GM19452 (cell line): Measurements from ENCODE around the gene ACADSB.

Source experiments
- ATAC-seq: cut with Tn5 transposase; IDR thresholded peaks from one replicate; pipeline ENCODE4 v1.9.1; 2021; ENCODE audit not compliant: unreplicated experiment

Gene ACADSB

DNA sequence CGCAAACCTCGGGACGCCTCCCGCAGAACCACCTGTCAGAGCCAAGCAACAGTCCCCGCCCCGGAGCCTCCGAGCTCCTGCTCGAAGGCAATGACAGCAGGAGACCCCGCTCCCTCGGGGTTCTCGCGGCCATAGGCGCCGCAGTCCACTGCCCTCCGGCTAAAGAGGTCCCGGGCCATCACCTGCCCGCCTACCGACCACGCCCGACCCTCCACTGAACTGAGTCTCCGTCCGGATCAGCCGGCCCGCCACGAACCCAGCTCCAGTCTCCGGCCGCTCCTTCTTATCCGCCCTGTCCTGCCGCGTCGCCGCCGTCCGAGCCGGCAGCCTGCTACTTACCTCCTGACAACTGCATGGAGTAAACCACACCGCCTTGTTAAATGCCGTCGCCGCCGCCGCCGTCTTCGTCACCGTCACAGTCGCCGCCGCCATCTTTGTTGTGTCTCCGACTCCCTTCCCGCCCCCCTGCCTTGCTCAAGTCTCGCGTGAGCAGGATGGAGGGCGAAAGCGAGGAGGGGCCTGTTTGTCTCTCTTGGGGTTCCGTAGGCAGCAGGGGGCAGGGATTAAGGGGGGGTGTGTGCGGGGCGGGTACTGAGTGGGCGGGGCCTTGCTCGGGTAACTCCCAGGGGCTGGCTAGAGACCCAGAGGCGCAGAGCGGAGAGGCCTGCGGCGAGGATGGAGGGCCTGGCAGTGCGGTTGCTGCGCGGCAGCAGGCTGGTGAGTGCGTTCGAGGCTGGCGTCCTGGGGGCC lies at the start of gene ACADSB, which contains the start of gene IKZF5:
ACADSB (plus strand) TSS at position 652 of the 750 bp plus-strand sequence; CDS start at position 676, 24 bp downstream.
IKZF5 (minus strand) TSS at position 441 of the 750 bp plus-strand sequence. CDS start 10,170 bp downstream, outside the sequence.
- ATAC-seq = peak; percentile 84

- ATAC-seq = no peak
Observed at GRCh38 chr10:122962405-122962804, 46.4 kb upstream of the ACADSB start.

DNA sequence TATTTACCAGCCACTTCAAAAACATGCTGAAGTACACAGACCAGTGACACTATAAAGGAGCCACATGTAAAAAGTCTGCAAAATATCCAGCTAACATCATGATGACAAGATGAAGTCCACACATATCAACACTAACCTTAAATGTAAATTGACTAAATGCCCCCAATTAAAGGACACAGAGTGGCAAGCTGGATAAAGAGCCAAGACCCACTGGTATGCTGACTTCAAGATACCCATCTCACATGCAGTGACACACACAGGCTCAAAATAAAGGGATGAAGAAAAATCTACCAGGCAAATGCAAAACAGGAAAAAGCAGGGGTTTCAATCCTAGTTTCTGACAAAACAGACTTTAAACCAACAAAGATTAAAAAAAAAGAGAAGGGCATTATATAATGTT lies 41.9 kb upstream of the ACADSB start:
- no peak for ATAC-seq

GRCh38 chr10:122968698-122969097 lies 40.1 kb upstream of the ACADSB start:
- no peak for ATAC-seq

DNA sequence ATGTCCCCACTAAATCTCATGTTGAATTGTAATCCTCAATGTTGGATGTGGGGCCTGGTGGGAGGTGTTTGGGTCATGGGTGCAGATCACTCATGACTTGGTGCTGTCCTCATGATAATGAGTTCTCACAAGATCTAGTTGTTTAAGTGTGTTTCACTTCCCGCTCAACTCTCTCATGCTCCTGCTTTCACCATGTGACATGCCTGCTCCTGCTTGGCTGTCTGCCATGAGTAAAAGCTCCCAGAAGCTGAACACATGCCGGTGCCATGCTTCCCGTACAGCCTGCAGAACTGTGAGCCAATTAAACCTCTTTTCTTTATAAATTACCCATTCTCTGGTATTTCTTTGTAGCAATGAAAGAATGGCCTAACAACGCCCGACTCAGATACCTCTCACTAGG lies 34.8 kb upstream of the ACADSB start:
- no peak for ATAC-seq

GRCh38 chr10:122974543-122975064 lies 34.2 kb upstream of the ACADSB start:
- ATAC-seq = no peak

DNA sequence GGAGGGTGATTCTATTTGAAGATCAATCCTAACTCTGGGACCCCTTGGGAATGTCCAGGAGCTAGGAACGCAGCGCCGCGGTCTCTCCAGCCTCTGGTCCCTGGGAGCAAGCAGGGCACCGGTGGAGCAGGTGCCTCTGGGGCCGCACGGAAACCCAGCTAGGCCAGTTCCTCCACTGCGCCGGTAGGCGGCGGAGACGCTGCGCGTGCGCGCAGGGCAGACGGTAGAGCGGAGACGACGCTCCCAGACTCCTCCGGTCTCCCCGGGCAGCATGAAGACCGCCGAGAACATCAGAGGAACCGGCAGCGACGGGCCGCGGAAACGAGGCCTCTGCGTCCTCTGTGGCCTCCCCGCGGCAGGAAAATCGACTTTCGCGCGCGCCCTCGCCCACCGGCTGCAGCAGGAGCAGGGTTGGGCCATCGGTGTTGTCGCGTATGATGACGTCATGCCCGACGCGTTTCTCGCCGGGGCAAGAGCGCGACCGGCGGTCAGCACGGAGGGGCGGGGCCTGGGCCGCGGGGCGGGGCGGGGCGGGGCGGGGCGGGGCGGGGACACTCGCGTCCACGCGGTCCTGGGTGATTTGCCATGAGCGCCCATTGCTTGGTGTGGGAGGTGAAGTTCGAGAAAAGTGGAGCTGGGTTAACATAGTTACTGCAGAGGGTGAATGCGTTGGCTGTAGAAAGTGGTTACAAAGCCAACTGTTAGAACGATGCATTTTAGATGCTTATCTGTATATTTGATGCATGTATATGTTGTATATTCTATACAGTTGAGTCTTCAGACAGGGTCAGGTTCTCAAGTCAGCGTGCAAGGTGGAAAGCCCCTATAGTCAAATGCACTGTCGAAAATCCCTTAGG lies 28.4 kb upstream of the ACADSB start, which contains the start of gene PSTK:
PSTK (plus strand) TSS at position 193 of the 857 bp plus-strand sequence; CDS start at position 272, 79 bp downstream.
- peak; percentile 98 for ATAC-seq

DNA sequence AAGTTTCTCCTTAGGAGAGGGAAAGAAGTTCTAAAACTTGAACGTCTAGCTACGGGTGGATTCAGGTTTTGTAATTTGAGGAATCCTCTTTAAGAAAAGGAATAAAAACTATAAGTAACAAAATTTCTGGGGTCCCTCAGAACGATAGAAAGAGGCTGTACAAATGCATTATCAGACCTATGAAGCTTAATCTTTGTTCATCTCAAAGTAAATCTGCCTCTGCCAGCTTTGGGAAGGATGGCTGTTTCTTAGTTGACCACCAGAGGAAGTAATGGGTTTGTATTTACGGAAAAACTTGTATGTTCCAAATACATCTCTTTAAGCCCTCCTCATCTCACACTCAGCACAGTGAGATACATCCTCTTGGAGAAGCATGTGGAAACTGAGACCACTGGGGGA lies 27.7 kb upstream of the ACADSB start:
- ATAC-seq = no peak

GRCh38 chr10:122983898-122984297 lies 24.9 kb upstream of the ACADSB start:
- no peak for ATAC-seq

DNA sequence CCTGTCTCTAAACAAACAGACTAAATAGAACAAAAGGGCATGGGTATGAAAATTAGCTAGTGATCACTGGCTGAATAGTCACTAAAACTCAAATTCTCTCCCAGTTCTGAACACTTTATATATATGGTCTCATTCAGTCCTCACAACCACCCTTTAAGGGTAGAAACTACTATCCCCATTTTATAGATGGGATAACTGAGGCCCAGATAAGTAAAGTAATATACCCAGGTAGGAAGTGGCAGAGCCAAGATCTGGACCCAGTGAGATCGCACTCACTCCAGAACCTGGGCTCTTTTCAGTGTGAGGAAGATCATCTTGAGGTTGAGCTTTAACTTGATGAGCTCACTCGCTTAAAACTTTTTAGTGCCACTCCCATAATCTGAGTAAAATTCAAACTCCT lies 24.1 kb upstream of the ACADSB start:
- ATAC-seq = no peak

DNA sequence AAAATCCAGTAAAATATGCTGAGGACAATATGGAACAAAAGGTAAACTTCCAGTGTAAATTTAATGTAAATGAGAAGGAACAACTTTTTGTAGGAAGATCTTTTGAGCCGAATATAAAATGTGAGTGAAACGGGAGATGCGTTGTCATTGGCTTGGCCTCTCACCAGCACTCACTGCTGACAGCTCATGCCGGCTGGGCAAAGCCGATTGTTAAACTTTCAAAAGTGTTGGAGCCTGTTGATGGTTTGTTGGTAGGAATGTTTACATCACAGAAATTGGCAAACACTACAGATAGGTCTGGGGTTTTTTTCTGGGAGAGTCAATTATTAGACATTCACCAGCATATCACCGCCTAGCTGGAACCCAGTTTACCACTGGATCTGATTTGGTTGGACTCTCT lies 22.5 kb upstream of the ACADSB start:
- ATAC-seq = no peak

- no peak for ATAC-seq
Observed at GRCh38 chr10:122988501-122988900, 20.3 kb upstream of the ACADSB start.

- ATAC-seq = no peak
Observed at GRCh38 chr10:122990278-122990677, 18.5 kb upstream of the ACADSB start.

GRCh38 chr10:122992031-122992585 lies 16.7 kb upstream of the ACADSB start:
- no peak for ATAC-seq

- ATAC-seq = no peak
Observed at GRCh38 chr10:122993797-122994336, 14.9 kb upstream of the ACADSB start.

- ATAC-seq = no peak
Observed at GRCh38 chr10:122995936-122996335, 12.9 kb upstream of the ACADSB start.

- no peak for ATAC-seq
Observed at GRCh38 chr10:122997864-122998263, 10.9 kb upstream of the ACADSB start.

GRCh38 chr10:122998360-122998917 lies 10.4 kb upstream of the ACADSB start:
- no peak for ATAC-seq

GRCh38 chr10:122998934-122999333 lies 9.9 kb upstream of the ACADSB start:
- no peak for ATAC-seq

DNA sequence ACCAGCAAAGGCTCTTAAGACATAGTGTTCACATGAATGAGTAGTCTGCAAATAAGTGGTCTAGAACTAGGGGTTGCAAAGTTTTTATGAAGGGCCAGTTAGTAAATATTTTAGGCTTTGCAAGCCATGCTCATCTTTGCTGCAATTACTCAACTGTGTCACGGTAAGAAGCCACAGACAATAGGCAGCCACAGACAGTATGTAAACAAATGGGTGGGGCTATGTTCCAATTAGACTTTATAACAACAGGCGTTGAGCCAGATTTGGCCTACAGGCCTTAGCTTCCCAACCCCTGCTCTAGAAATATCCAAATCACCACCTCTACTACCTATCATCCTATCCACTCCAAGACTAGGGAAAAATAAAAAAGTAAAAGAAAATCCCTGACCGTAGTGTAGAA lies 9.5 kb upstream of the ACADSB start:
- no peak for ATAC-seq

- no peak for ATAC-seq
Observed at GRCh38 chr10:123000155-123000554, 8.7 kb upstream of the ACADSB start.
